ENCODE data around the gene RALY.

RALY gene

DNA sequence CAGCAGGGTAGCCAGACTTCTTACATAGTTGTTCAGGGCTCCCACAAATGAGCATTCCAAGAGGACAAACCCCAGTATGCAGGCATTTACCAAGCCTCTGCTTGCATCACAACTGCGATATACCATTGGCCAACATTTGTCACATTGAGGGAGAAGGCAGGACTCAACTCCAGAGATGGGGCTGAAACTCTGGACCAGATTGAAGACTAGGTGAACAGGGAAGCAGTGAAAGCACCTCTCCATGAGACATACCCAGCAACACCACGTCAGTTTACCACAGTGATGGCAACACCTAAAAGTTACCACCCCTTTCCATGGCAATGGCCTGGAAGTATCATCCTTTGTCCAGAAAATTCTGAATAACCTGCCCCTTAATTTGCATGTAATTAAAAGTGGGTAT lies 7.9 kb upstream of the RALY start:
- DNase-seq (ENCODE audit: low read depth in 4 of 4, low spot score in 1 of 4), result no peak

DNA sequence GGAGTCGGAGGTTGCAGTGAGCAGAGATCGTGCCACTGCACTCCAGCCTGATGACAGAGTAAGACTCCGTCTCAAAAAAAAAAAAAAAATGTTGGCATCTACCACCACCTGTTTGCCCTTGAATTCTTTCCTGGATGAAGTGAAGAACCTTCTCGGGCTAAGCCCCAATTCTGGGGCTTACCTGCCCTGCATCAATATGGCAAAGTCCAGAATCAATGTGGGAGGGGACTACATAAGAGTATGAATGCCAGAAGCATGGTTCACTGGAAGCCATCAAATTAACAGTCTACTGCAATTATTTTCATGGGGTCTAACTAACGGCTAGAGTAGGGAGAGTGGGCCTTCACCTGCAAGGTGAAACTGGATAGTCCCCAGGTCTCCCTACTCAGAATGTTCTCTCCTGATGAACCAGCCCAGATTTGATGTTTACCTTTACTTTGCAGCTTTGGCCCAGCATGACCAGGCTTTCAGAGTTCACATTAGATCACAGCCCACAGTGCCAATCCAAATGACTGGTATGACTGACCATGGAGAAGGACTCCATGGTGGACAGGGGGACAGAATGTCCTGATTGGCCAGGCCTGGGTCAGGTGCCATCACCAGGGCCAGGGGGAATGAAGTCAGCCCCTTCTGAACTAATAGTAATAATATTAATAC lies 7.0 kb upstream of the RALY start:
- no peak for DNase-seq (ENCODE audit: low read depth in 4 of 4, low spot score in 1 of 4)

DNA sequence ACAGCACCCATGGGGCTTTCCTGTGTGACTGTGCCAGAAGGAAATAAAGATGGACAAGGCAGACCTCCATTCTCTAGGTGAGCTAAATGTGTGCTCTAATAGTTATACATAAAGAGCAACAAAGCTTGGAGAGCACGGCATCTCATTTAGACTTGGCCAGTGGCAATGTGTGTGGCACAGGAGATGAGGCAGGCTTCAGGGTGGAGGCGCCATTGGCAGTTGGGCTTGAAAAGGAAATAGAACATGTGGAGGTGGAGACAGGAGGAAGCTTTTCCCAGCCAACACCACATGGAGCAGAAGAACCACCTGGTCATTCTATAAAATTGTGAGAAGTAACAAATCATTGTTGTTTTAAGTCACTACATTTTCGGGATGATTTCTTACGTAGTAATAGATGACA lies 3.6 kb upstream of the RALY start:
- no peak for DNase-seq (ENCODE audit: low read depth in 4 of 4, low spot score in 1 of 4)

DNA sequence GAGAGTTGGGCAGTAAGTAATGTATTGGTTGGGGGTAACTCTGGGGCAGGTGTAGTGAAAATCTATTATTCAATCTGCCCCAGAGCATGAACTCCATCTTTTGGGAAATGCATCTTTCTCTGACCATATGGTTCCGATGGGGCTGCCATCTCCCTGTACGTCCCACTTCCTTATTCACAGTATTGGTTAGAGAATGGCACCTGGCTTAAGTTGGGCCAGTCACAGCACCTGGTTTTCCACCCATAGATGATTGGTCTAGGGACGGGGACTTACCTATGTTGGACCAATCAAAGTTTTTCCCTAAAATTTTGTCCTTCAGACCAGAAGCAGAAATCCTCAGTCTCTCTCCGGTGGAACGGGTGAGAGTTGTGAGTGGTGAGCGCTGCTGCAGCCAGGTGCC lies 2.2 kb upstream of the RALY start:
- DNase-seq (ENCODE audit: low read depth in 4 of 4, low spot score in 1 of 4), result no peak

DNA sequence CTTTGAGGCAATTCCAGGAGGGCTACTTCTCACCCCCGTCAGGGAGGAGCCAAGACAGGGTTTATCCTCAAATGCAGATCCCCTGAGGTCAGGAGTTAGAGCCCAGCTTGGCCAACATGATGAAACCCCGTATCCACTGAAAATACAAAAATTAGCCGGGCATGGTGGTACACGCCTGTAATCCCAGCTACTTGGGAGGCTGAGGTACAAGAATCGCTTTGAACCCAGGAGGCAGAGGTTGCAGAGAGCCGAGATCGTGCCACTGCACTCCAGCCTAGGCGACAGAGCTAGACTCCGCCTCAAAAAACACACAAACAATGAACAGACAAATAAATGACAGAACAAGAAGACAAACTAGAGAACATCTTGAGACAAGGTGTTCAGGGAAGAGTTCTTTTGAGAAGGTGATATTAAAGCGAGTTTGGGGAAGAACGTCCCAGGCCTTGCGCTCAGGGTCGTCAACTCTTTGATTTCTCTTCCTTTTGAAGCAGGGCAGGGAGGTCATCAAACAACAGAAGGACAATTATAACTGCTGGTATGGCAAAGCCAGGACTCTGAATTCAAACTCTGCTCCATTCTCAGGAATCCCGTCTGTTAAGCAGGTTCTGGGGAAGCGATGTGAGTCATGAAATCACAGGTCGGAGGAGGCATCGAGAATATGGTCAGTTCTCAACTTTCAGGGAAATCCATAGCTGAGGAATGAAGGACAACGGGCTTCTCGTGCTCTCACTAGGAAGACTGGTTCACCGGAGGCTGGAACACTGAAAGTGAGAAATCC lies 1.4 kb upstream of the RALY start:
- DNase-seq (ENCODE audit: low read depth in 4 of 4, low spot score in 1 of 4), result no peak

DNA sequence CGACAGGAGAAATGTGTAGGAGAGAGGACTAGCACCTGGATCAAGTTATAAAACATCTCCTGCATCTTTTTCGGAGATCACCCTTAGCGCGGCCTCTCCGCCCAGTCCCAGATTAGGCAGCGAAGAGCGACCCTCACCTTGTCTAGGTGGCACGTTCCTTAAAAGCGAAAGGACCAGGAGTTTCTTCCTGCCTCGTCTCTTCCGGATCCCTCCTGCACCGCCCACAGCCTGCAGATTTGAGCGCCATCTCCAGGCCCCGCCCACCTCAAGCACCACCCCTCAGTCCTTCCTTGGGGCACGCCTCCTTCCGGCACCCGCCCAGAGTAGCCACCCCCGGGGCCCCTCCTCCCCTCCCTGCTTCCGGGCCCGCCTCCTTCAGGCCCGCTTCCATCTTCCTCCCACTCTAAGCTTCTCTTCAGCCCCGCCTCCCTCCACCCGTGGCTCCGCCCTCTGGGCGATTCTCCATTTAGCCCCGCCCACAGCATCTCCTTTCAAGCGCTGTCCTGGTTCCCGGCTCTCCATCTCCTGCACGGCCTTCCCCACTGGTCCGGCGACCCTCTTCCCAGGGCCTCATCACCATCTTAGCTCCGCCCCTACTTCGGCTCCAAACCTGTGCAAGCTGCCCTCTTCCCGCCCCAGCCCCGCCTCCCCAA lies 662 bp upstream of the RALY start:
- DNase-seq (ENCODE audit: low read depth in 4 of 4, low spot score in 1 of 4), result peak; percentile 97 to 99 (median 98)

DNA sequence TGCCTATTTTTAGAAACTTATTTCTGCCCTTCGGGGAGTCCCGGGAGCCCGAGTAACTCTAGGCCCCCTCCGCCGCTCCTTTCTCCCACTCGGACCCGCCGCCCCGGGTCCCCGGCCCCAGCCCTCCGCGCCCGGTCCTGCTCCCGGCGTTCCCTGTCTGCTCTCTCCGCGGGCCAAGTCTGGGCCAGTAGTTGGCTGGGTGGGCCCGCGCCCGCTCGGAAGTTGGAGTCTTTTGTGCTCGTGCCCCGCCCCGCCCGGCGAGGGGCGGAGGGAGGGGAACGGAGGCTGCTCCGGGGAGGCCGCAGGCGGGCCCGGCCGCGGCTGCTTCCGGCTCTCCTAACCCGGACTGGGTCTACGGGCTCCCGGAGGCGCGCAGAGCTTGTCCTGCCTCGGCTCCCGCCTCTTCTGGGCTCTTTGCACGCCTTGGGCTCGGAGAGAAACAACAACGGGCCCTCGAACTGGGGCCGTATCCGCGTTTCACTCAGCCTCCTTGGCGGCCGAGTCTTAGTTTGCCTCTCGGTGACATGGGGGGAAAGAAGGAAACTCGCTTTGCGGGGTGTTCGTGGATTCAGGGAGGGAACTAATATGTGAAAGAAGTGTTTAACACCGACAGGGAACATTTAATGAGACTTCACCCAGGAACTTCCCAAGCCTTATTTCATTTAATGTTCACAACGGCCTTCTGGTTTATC lies 657 bp downstream of the RALY start:
- DNase-seq (ENCODE audit: low read depth in 4 of 4, low spot score in 1 of 4), result peak; percentile 35 to 78 (median 58)

DNA sequence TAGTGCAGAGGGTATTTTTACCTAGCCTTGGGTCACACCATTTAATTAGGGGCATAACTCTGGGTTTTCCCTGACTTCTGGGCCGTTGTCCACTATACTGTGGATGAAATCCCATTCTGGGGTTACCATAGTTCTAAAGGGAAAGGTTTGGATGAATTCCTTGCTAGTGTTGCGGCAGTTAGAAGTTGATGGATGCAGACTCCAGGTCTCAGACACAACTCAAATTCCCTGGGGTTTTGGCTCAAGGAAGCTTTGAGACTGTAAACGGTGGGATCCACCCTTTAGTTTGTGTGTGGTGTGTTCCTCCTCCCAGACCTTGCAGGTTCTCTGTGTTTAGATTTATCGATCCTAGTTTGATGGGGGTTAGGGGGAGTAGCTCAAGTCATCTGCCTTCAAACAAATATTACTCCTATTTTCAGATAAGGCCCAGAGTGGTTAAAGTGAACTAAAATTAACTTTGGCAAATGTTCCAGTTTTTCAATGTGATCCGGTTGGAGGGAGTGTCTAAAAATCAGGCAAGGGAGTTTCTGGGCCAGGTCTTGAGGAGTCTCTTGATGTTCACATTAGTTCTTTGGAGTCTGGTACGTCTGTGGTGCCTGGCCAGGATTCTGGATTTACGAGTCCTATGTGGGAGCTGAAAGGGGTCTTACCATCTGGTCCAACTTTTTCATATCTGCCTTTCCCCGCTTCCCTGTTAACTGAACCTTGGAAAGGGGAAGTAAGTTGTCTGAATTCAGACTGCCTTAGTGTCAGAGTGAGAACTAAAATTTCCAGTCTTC lies 1.5 kb downstream of the RALY start:
- DNase-seq (ENCODE audit: low read depth in 4 of 4, low spot score in 1 of 4), result no peak

DNA sequence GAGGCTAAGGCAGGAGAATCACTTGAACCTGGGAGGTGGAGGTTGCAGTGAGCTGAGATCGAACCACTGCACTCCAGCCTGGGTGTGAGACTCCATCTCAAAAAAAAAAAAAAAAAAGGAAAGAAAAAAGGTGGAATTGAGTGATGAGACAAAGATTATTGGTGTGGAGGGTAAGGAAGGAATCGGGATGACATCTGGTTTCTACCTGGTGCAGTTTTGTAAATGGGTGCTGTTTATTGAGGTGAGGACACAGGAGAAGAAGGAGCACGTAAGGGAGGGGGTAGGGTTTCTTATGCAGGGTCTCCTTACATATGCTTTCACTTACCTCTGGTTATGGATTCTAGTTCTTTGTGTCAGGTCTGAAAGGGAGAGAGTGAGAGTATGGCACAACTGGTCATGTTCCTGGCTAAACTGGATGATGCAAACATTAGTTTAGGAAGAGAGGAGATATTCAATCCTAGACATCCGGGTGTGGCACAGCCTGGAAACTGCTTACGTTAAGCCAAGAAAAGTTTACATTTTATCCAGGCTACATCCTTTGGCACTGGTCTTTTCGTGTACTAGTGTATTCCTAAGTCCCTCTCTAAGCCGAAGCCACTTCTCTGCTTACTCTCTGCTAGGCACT lies 5.4 kb downstream of the RALY start:
- DNase-seq (ENCODE audit: low read depth in 4 of 4, low spot score in 1 of 4), result no peak

DNA sequence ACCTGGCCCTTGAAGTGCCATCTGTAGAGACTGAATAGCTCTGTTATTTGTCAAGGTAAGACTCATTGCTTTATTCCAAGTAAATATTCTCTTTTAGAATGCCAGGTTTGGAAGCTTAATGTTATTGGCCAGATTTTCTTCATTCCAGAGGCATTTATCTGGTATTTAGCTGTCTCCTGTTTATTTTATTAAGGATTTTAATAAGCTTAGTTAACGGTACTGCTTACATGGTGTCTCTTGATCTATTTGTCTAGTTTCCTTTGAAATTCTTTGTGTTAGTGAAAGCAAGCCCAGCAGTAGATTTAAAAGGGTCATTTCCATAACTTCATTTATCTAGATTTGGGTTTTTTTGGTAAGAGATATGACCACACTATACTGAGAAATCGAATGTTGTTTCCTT lies 7.7 kb downstream of the RALY start:
- no peak for DNase-seq (ENCODE audit: low read depth in 4 of 4, low spot score in 1 of 4)

DNA sequence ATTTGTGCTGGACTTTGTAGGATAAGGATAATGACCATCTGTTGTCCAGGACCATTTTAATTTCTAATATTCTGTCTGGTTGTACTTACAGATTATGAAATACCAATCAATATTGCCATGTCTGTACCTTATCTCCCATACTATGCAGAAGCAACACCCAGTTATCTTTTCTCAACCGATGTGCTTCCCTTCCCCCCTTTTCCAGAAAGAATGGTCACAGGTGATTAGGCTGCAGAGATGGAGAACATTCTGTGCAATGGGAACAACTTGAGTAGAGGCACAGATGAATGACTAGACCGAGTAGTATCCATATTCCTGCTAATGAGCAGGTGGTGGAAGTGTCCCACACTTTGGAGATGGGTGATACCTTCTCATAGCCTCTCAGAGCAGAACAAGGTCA lies 10.5 kb downstream of the RALY start:
- no peak for DNase-seq (ENCODE audit: low read depth in 4 of 4, low spot score in 1 of 4)

DNA sequence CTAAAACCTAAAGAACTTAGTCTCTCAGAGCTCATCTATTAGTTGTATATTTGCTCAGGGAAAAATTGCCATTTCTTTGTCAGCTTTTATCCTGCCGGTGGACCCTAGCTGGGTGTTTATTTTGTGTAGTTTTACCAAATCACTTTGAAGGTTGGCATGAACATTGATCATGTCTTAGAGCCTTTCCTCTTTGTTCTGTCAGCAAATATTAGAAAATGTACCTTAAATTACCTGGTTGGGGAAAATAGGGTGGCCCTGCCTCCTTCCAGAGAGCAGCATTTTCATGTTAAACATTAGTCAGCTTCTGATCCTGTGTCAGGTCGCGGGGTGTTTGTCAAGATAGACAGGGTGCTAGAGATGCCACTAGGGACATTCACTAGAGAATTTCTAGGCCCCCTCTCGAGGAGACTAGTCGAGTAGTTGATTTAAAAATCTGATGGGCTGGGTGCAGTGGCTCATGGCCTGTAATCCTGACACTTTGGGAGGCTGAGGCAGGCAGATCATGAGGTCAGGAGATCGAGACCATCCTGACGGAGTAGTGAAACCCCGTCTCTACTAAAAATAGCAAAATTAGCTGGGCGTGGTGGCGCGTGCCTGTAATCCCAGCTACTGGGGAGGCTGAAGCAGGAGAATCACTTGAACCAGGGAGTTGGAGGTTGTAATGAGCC lies 11.2 kb downstream of the RALY start:
- no peak for DNase-seq (ENCODE audit: low read depth in 4 of 4, low spot score in 1 of 4)

DNA sequence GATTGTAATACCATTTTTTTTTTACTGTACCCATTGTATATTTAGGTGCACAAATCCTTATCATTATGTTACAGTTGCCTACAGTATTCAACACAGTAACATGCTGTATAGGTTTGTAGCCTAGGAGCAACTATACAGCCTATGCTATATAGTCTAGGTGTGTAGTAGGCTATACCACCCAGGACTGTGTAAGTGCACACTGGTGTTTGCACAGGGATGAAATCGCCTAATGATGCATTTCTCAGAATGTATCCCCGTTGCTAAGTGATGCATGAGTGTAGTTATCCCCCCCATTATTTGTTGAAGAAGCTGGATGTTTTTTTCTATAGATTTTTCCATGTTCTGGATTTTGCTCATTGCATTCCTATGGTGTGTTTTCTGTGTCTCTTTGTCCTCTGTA lies 12.9 kb downstream of the RALY start:
- DNase-seq (ENCODE audit: low read depth in 4 of 4, low spot score in 1 of 4), result no peak

DNA sequence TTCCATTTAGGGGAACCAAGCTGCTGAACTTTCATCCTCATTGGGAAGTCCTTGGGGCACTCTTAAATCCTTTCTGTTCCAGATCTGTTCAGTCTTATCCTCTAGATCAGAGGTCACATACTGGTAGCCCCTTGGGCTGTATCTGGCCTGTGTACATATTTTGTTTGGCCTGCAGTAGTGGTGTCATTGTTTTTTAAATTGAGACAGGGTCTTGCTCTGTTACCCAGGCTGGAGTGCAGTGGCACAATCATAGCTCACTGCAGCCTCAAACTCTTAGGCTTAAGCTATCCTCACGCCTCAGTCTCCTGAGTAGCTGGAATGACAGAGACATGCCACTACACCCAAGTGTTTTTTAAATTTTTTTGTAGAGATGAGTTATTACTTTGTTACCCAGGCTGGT lies 14.8 kb downstream of the RALY start:
- no peak for DNase-seq (ENCODE audit: low read depth in 4 of 4, low spot score in 1 of 4)

DNA sequence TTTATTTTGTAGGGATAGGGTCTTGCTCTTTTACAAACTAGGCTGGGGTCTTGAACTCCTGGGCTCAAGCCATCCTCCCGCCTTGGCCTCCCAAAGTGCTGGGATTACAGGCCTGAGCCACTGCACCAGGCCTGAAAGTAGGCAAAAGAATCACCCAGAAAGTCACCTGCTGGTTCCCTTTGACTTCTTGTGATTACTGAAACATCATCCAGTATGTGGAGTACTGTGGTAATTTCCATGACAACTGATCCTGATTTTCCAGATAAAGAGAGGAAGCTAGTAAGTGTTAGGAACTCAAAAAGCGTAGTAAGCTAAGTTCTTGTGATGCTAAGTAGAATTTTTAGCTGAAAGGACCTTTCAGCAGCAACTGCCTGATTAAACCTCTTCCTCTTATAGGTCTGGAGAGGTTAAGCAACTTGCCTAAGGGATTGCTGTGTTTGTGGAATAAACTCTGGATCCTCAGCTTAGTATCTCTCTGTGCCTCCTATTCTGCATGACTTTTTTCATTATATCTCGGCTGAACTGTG lies 16.8 kb downstream of the RALY start:
- no peak for DNase-seq (ENCODE audit: low read depth in 4 of 4, low spot score in 1 of 4)

DNA sequence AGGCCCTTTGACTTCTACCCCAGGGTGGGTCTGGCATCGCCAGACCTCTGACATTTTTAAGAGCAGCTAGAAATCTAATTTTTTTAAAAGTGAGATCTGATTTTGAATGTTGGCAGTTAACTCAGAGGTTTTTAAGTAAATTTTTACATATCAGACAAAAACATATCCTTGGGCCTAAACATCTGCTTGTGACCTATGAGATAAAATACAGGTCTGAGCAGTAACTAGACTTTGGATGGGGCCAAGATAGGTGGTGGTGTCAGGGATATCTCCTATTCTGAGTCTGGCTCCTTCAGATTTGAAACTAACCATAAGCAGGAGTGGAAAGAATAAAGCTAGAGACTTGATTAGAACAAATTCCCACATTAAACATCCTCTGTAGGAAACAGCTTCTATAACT lies 17.6 kb downstream of the RALY start:
- DNase-seq (ENCODE audit: low read depth in 4 of 4, low spot score in 1 of 4), result no peak

DNA sequence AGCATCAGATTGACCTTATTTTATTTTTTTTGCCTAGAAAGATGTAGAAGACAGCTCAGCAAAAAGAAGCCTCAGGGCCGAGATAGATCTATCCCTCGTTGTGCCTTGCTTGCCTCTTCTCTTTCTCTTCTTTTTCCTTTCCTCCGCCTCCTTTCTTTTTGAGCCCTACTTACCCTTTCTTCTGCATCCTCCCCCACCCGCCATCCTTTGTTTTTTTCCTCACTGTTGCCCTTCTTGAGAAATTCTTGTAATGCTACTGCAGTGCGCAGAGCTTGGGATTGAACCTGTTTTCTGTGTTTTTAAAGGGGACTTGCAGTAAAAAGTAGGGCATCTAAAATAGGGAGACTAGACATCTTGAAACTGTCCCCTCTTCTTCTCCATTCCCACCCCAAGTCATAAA lies 18.6 kb downstream of the RALY start:
- DNase-seq (ENCODE audit: low read depth in 4 of 4, low spot score in 1 of 4), result no peak

DNA sequence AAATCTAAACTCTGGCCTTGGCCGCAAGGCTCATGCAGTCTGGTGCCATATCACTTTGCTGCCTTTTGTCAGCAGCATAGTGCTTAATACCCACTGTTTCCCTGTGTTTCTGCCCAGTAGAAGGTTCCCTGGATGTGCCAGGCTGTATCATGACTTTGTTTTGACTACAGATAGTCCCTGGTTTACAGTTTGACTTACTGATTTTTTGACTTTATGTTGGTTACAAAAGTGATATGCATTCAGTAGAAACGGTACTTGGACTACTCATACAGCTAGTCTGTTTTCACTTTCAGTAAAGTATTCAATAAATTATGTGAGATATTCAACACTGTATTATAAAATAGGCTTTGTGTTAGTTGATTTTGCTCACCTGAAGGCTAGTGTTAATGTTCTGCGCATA lies 19.0 kb downstream of the RALY start:
- DNase-seq (ENCODE audit: low read depth in 4 of 4, low spot score in 1 of 4), result no peak

DNA sequence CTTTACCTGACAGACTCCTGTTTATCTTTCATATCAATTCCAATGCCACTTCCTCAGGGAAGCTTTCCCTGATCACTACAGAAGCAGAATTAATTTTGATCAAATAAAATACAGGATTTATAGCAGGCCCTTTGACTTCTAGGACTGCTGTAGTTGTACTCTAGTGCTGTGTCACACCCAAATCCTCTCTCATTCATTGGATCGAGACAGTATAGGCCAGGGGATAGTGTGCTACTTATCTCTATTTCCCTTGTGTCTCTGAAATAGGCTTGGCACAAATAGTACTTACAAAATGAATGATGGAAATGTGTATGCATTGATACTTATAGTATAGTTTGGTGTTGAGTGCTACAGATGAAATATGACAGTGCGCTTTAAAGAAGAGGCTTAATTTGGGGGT lies 19.8 kb downstream of the RALY start:
- DNase-seq (ENCODE audit: low read depth in 4 of 4, low spot score in 1 of 4), result no peak

DNA sequence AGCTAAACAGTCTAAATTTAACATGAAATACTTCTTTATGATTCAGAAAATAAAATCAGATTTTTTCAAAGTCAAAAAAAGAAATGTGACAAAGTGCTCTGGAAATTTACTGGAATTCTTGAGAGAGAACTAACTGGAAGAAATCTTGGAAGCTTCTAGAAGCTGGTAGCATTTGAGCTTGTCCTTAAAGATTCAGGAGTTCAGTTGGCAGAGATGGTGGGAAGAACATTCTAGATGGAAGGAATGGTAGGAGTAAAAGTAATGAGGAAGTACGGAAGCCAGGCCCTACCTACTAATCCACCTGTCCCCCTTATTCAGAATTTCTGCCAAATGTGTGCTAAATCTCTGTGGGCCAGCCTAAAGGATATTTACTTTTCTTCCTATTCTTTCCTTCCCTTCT lies 21.2 kb downstream of the RALY start:
- no peak for DNase-seq (ENCODE audit: low read depth in 4 of 4, low spot score in 1 of 4)
